HG02870 (cell line): Measurements from ENCODE around the gene EBPL.
"Not testable (repeated sequence)": the region's sequence is repeated elsewhere in the genome, so short reads cannot be mapped to it uniquely, and the experiment has no call there.

ENCODE experiments used
- ATAC-seq: cut with Tn5 transposase; IDR thresholded peaks from one replicate; pipeline ENCODE4 v1.9.1; 2021; ENCODE audit warnings: mild to moderate bottlenecking, moderate library complexity; ENCODE audit not compliant: unreplicated experiment

Gene EBPL

GRCh38 chr13:49690995-49691784, at the start of gene EBPL:
EBPL (minus strand) TSS chr13:49691486; CDS start chr13:49691424, 62 bp downstream.
- peak; percentile 94 for ATAC-seq

- no peak for ATAC-seq
Measured at GRCh38 chr13:49740870-49741269, 49.6 kb upstream of the EBPL start.

- ATAC-seq, result no peak
Measured at GRCh38 chr13:49739498-49740187, 48.4 kb upstream of the EBPL start.

GRCh38 chr13:49733181-49733951, 42.1 kb upstream of the EBPL start:
- ATAC-seq, result no peak

GRCh38 chr13:49731766-49732165, 40.5 kb upstream of the EBPL start:
- no peak for ATAC-seq

GRCh38 chr13:49716615-49717014, 25.3 kb upstream of the EBPL start:
- no peak for ATAC-seq

- no peak for ATAC-seq
Measured at GRCh38 chr13:49714757-49715156, 23.5 kb upstream of the EBPL start.

GRCh38 chr13:49711218-49711863, 20.1 kb upstream of the EBPL start:
- no peak for ATAC-seq

- not testable (repeated sequence) for ATAC-seq
Measured at GRCh38 chr13:49704264-49704663, 13.0 kb upstream of the EBPL start.

GRCh38 chr13:49701491-49701890, 10.2 kb upstream of the EBPL start:
- no peak for ATAC-seq

- no peak for ATAC-seq
Measured at GRCh38 chr13:49697468-49697867, 6.2 kb upstream of the EBPL start.

- no peak for ATAC-seq
Measured at GRCh38 chr13:49694446-49694845, 3.2 kb upstream of the EBPL start.

- no peak for ATAC-seq
Measured at GRCh38 chr13:49693877-49694276, 2.6 kb upstream of the EBPL start.

GRCh38 chr13:49693191-49693733, 2.0 kb upstream of the EBPL start:
- no peak for ATAC-seq

- peak; percentile 18 for ATAC-seq
Measured at GRCh38 chr13:49690133-49690994, 922 bp downstream of the EBPL start.

GRCh38 chr13:49683489-49683888, 7.8 kb downstream of the EBPL start:
- peak; percentile 80 for ATAC-seq

GRCh38 chr13:49681842-49682435, 9.3 kb downstream of the EBPL start:
- no peak for ATAC-seq

GRCh38 chr13:49679246-49679645, 12.0 kb downstream of the EBPL start:
- no peak for ATAC-seq

- ATAC-seq, result no peak
Measured at GRCh38 chr13:49678191-49678914, 12.9 kb downstream of the EBPL start.
